ENCODE results near the gene SEZ6L2.

DNA sequence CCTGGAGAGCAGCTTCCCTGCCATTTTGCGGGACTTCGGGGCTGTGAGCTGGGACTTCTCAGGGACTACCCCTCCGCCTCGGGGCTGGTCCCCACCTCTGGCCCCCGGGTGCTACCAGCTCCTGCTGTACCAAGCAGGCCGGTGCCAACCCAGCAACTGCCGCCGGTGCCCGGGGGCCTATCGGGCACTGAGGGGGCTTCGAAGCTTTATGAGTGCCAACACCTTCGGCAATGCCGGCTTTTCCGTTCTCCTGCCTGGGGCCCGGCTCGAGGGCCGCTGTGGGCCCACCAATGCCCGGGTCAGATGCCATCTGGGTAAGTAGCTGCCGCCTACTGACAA is 2.2 kb upstream of the SEZ6L2 start:
- TF ChIP-seq, protein P1, sequence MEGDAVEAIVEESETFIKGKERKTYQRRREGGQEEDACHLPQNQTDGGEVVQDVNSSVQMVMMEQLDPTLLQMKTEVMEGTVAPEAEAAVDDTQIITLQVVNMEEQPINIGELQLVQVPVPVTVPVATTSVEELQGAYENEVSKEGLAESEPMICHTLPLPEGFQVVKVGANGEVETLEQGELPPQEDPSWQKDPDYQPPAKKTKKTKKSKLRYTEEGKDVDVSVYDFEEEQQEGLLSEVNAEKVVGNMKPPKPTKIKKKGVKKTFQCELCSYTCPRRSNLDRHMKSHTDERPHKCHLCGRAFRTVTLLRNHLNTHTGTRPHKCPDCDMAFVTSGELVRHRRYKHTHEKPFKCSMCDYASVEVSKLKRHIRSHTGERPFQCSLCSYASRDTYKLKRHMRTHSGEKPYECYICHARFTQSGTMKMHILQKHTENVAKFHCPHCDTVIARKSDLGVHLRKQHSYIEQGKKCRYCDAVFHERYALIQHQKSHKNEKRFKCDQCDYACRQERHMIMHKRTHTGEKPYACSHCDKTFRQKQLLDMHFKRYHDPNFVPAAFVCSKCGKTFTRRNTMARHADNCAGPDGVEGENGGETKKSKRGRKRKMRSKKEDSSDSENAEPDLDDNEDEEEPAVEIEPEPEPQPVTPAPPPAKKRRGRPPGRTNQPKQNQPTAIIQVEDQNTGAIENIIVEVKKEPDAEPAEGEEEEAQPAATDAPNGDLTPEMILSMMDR (IDR thresholded peaks at IDR 0.05 in 4 of 5, conservative IDR thresholded peaks at IDR 0.05 in 1 of 5): no peak
- no peak for TF ChIP-seq POLR2A (IDR thresholded peaks at IDR 0.05)

Data from gastrocnemius medialis (tissue), 4 donors.